DOHH2 (cell line): ENCODE measurements around the gene ZSWIM5.

Experiments used
- CTCF ChIP-seq: fragments of 200-600 bp; sonication (generic); IDR thresholded peaks from one replicate; pipeline ENCODE4 v1.5.1; 2014; ENCODE audit warnings: antibody characterized with exemption, mild to moderate bottlenecking, low read depth, low read length; ENCODE audit not compliant: poor library complexity, severe bottlenecking
- EZH2phosphoT487 ChIP-seq: fragments of 200-600 bp; sonication (generic); IDR thresholded peaks from 2 replicates; pipeline ENCODE4 v1.6.1; 2017; ENCODE audit warnings: borderline replicate concordance, mild to moderate bottlenecking, antibody characterized with exemption, low read length, moderate library complexity, mixed read lengths

- TF ChIP-seq CTCF, result peak; percentile 83
- no peak for TF ChIP-seq EZH2phosphoT487
Observed at GRCh38 chr1:45018599-45019230, 187.7 kb downstream of the ZSWIM5 start.
